Fibroblast of lung (primary cell): Measurements from ENCODE around the gene DZIP1. TPM values are rescaled to one million over a fixed set of nuclear protein-coding genes. Genes with fewer than 3 reads are reported as not detected.

ENCODE experiments used
- DNase-seq, 2 donors: peaks; one replicate each; pipeline versions ENCODE4 v3.0.0 to v3.0.0-alpha.2; 2010; ENCODE audit warnings: low read depth in 2 of 2
- H2AFZ ChIP-seq: 2 replicates; pipeline ENCODE4 v1.5.1; 2012; ENCODE audit warnings: low read length, control low read depth, inconsistent platforms
- H3K27ac ChIP-seq: 2 replicates; pipeline ENCODE4 v1.5.1; 2011; ENCODE audit warnings: low read length, control low read depth; ENCODE audit not compliant: insufficient read depth
- H3K27me3 ChIP-seq: 2 replicates; pipeline ENCODE4 v1.5.1; 2011; ENCODE audit warnings: mild to moderate bottlenecking, low read length; ENCODE audit not compliant: control insufficient read depth, insufficient read depth
- H3K36me3 ChIP-seq: 2 replicates; pipeline ENCODE4 v1.5.1; 2011; ENCODE audit warnings: low read length; ENCODE audit not compliant: control insufficient read depth, insufficient read depth
- H3K4me1 ChIP-seq: 2 replicates; pipeline ENCODE4 v1.5.1; 2011; ENCODE audit warnings: low read length; ENCODE audit not compliant: control insufficient read depth, insufficient read depth; ENCODE audit errors: extremely low read depth
- H3K4me2 ChIP-seq: 2 replicates; pipeline ENCODE4 v1.5.1; 2011; ENCODE audit warnings: low read length, control low read depth; ENCODE audit not compliant: insufficient read depth; ENCODE audit errors: extremely low read depth
- H3K4me3 ChIP-seq, 4 experiments: fragments of 200-600 bp in 1 of 4; sonication (generic) in 1 of 4; replicated peaks in 1 of 4; 2 replicates each; pipeline ENCODE4 v1.5.1; 2011 to 2016; ENCODE audit warnings: low read length in 4 of 4, low read depth in 3 of 4, mild to moderate bottlenecking in 3 of 4, control low read depth in 2 of 4, inconsistent platforms in 1 of 4, mixed read lengths in 1 of 4; ENCODE audit not compliant: insufficient read depth in 1 of 4; ENCODE audit errors: control extremely low read depth in 1 of 4
- H3K79me2 ChIP-seq: 2 replicates; pipeline ENCODE4 v1.5.1; 2012; ENCODE audit warnings: mild to moderate bottlenecking, low read length, inconsistent platforms; ENCODE audit not compliant: control insufficient read depth, insufficient read depth
- H3K9ac ChIP-seq: 2 replicates; pipeline ENCODE4 v1.5.1; 2011; ENCODE audit warnings: mild to moderate bottlenecking, low read length, control low read depth; ENCODE audit not compliant: insufficient read depth
- H3K9me3 ChIP-seq: 2 replicates; pipeline ENCODE4 v1.5.1; 2012; ENCODE audit warnings: low read depth, low read length; ENCODE audit not compliant: control insufficient read depth, insufficient read depth
- H4K20me1 ChIP-seq: 2 replicates; pipeline ENCODE4 v1.5.1; 2011; ENCODE audit warnings: low read length; ENCODE audit not compliant: control insufficient read depth, insufficient read depth; ENCODE audit errors: extremely low read depth
- EZH2 ChIP-seq: IDR thresholded peaks from 2 replicates; pipeline ENCODE4 v1.5.1; 2012; ENCODE audit warnings: low read length, control low read depth, mild to moderate bottlenecking; ENCODE audit errors: missing control alignments
- polyA plus RNA-seq, 2 donors: library from polyadenylated mRNA; depleted of rRNA in 1 of 2; stranded (reverse) in 1 of 2; unstranded in 1 of 2; fragments of >200 nt; gene quantifications; 2 replicates each; pipeline ENCODE4 v1.2.1, GENCODE V29; 2011 to 2012; ENCODE audit warnings: missing spikeins in 1 of 2
- total RNA-seq: library from RNA; depleted of rRNA; stranded (reverse); fragments of >200 nt; gene quantifications from 2 replicates; pipeline ENCODE4 v1.2.1, GENCODE V29; 2014
- TF ChIP-seq, protein P1 (sequence below), 2 donors: IDR thresholded peaks in 1 of 2; conservative IDR thresholded peaks in 1 of 2; 1 replicate in 1 of 2; 2 replicates in 1 of 2; pipeline ENCODE4 v1.5.1; 2011 to 2012; ENCODE audit warnings: low read length in 2 of 2, control low read depth in 1 of 2, inconsistent platforms in 1 of 2, low read depth in 1 of 2, mild to moderate bottlenecking in 1 of 2

The DZIP1 gene
- total and polyA plus RNA-seq, 2 donors (not counting 1 experiment from before 2014, with no cell fraction given), result 24.0 to 37.3 TPM

DNA sequence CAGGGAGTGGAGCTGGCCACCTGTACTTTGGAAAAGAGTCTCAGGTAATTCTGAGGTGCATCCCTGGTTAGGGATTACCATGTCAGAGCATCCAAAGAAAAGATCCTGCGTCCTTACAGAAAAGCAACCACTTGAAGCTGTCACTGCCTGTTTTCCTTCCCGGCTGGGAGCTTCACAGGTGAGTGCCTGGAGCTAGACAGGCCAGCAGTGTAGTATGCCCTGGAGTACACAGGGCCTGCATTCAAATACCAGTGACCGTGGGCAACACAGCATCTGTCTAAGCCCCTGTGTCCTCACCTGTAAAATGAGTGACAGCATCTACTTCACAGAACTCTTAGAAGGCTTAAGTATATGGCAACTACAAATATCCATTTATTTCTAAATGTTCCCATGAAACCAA is 29.0 kb downstream of the DZIP1 start:
- DNase-seq, result no peak
- no peak overlapping the region for H3K4me3 ChIP-seq
- no peaks in the 10 kb centered on the region for H3K27me3 ChIP-seq
- H3K27ac ChIP-seq, result no peak overlapping the region
- no peaks in the 10 kb centered on the region for H3K79me2 ChIP-seq
- no peaks in the 10 kb centered on the region for H4K20me1 ChIP-seq
- no peak overlapping the region for H3K4me2 ChIP-seq
- H3K9ac ChIP-seq, result no peak overlapping the region
- TF ChIP-seq EZH2, result no peak
- TF ChIP-seq, protein P1, sequence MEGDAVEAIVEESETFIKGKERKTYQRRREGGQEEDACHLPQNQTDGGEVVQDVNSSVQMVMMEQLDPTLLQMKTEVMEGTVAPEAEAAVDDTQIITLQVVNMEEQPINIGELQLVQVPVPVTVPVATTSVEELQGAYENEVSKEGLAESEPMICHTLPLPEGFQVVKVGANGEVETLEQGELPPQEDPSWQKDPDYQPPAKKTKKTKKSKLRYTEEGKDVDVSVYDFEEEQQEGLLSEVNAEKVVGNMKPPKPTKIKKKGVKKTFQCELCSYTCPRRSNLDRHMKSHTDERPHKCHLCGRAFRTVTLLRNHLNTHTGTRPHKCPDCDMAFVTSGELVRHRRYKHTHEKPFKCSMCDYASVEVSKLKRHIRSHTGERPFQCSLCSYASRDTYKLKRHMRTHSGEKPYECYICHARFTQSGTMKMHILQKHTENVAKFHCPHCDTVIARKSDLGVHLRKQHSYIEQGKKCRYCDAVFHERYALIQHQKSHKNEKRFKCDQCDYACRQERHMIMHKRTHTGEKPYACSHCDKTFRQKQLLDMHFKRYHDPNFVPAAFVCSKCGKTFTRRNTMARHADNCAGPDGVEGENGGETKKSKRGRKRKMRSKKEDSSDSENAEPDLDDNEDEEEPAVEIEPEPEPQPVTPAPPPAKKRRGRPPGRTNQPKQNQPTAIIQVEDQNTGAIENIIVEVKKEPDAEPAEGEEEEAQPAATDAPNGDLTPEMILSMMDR (conservative IDR thresholded peaks at IDR 0.05 in 1 of 2, IDR thresholded peaks at IDR 0.05 in 1 of 2; ENCODE audit: low read depth in 1 of 2, low read length in 2 of 2), result no peak
- no peaks in the 10 kb centered on the region for H3K9me3 ChIP-seq
- no peaks in the 10 kb centered on the region for H3K4me1 ChIP-seq
- H2AFZ ChIP-seq, result no peak overlapping the region
- peaks cover 5% of the 10 kb centered on the region for H3K36me3 ChIP-seq

DNA sequence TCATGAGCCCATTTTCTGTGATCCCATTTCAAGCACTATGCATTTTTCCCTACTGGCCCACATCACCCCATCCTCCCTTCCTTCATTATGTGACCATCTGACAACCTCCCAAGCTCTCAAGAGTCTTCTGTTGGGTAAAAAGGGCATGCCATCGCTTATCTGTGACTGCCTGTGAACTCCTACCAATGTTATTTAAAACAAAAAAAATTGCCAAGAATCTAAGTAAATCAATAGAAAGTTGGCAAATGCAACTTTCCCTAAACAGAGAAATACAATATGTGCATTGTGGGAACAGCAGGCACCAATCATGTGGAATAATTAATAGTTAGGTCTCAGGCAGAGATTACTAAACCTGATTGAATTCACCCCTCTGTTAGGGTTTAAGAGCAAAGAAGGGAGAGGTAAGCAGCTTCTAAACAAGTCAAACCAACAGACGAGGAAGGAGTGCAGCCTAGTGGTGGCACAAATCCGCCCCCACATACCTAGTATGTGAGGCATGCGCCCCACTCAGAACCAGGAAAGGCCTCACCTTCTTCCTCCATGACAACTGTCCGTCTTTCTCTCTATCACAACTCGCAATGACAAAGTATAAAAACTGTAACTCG is 29.8 kb downstream of the DZIP1 start:
- Histone ChIP-seq H3K36me3 (peaks cover 5% of the 10 kb centered on the region), H3K27ac (no peak overlapping the region), H3K9me3 (no peaks in the 10 kb centered on the region), H3K4me1 (no peaks in the 10 kb centered on the region), H3K27me3 (no peaks in the 10 kb centered on the region), H3K9ac (no peak overlapping the region), H2AFZ (no peak overlapping the region), H3K4me2 (no peak overlapping the region), H3K79me2 (no peaks in the 10 kb centered on the region), H4K20me1 (no peaks in the 10 kb centered on the region), H3K4me3 (no peak overlapping the region)
- TF ChIP-seq, protein P1 (conservative IDR thresholded peaks at IDR 0.05 in 1 of 2, IDR thresholded peaks at IDR 0.05 in 1 of 2; ENCODE audit: low read depth in 1 of 2, low read length in 2 of 2), result no peak
- TF ChIP-seq EZH2, result no peak
- peak in 1 of 2 donors; percentile 26 for DNase-seq

DNA sequence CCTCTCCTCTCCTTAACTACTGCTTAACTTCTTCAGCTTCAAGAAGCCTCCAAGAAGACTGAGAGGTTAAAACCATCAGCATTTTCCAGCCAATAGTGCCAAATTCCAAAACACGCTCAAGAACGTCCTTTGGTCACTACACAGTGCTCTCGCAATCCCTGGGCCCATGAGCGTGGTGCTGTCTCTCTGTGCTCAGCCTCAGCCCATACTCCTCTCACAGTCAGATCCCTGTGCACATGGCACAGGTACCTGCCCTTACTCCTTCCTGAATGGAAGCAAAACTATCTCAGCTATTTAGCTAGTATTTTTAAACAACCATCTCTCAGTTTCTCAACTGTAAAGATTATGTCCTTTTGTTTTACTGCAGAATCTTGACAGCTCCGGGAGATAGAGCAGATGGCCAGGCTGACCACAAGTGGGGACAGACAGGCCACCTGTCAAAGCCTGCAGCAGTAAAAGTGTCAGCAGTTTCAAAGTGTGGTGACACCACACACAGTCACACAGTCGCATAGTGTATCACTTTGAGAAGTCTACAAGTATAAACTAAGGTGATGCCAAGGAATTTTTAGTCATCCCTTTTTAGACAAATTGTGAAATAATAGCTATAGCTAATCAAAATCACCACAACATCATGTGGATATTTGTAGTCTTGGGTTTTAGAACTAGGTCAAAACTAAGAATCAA is 35.7 kb downstream of the DZIP1 start:
- peak in 1 of 2 donors; percentile 15 for DNase-seq

More for the DNA sequence above, 35.7 kb downstream of the DZIP1 start:
- H3K9me3 ChIP-seq, result no peaks in the 10 kb centered on the region
- H4K20me1 ChIP-seq, result no peaks in the 10 kb centered on the region
- H3K27me3 ChIP-seq, result no peaks in the 10 kb centered on the region
- H3K36me3 ChIP-seq, result peaks cover 5% of the 10 kb centered on the region
- H3K27ac ChIP-seq, result no peak overlapping the region
- TF ChIP-seq, protein P1 (conservative IDR thresholded peaks at IDR 0.05 in 1 of 2, IDR thresholded peaks at IDR 0.05 in 1 of 2; ENCODE audit: low read depth in 1 of 2, low read length in 2 of 2), result no peak
- no peak for TF ChIP-seq EZH2
- no peaks in the 10 kb centered on the region for H3K79me2 ChIP-seq
- H2AFZ ChIP-seq, result no peak overlapping the region
- H3K4me2 ChIP-seq, result no peak overlapping the region
- H3K9ac ChIP-seq, result no peak overlapping the region
- H3K4me1 ChIP-seq, result peaks cover 2% of the 10 kb centered on the region
- no peak overlapping the region for H3K4me3 ChIP-seq
